HCT116 (cell line): ENCODE measurements around the gene ZCCHC3. TPM values are rescaled to one million over a fixed set of nuclear protein-coding genes. Genes with fewer than 3 reads are reported as not detected.

Experiments
- ATAC-seq: fragments of 200-7000 bp; cut with Tn5 transposase; 2 replicates; pipeline ENCODE4 v1.9.1; 2020; ENCODE audit warnings: mild to moderate bottlenecking, moderate library complexity
- BruUV-seq: library from RNA; stranded (reverse); fragments of 400-500 nt; replicated peaks from 2 replicates; lab custom pipeline; 2021; lab: Mats Ljungman, UMichigan
- CTCF ChIA-PET: fragments of 300-600 bp; sonication (Branson Sonifier 250); formaldehyde crosslinking; loops from one replicate; lab custom pipeline; 2021; ENCODE audit warnings: antibody characterized with exemption; lab: Charles Lee
- POLR2A ChIA-PET: fragments of 300-600, 350-600 bp; sonication (Branson Sonifier 250); formaldehyde crosslinking; loops from one replicate; lab custom pipeline; 2021; ENCODE audit warnings: antibody characterized with exemption; lab: Charles Lee
- RAD21 ChIA-PET, 2 experiments: fragments of 300-600 bp; sonication (Branson Sonifier 250); formaldehyde crosslinking; loops; one replicate each; lab custom pipeline; 2023; ENCODE audit warnings: low total read pairs in 2 of 2; ENCODE audit not compliant: uncharacterized antibody in 2 of 2, unreplicated experiment in 2 of 2, low non-redundant PET in 1 of 2; lab: Charles Lee
- DNase-seq: peaks from one replicate; pipeline ENCODE4 v3.0.0-alpha.2; 2010; ENCODE audit warnings: low read depth, low spot score
- H2AFZ ChIP-seq: fragments of 200-600 bp; shearing (Covaris generic), sonication (generic); 2 replicates; pipeline ENCODE4 v1.6.1; 2017; ENCODE audit warnings: low read depth, mixed run types, mixed read lengths, antibody characterized with exemption, low read length; ENCODE audit not compliant: poor library complexity, severe bottlenecking
- H3K27ac ChIP-seq: 2 replicates; pipeline ENCODE4 v1.5.1; 2012; ENCODE audit warnings: low read depth, low read length
- H3K27me3 ChIP-seq: fragments of 200-600 bp; sonication (generic); 2 replicates; pipeline ENCODE4 v1.6.1; 2016; ENCODE audit warnings: mixed run types, low read length, mixed read lengths; ENCODE audit not compliant: insufficient read depth
- H3K36me3 ChIP-seq, 2 experiments: fragments of 200-500 bp in 1 of 2; fragments of 200-600 bp in 1 of 2; sonication (Bioruptor generic) in 1 of 2; sonication (generic) in 1 of 2; 2 replicates each; pipeline versions ENCODE4 v1.5.1 to v1.6.1; 2014 to 2016; ENCODE audit warnings: low read length in 2 of 2, inconsistent platforms in 1 of 2, mixed read lengths in 1 of 2, mixed run types in 1 of 2; ENCODE audit not compliant: insufficient read depth in 2 of 2, control insufficient read depth in 1 of 2
- H3K4me1 ChIP-seq, 2 experiments: fragments of 200-600 bp in 1 of 2; sonication (generic) in 1 of 2; 2 replicates each; pipeline versions ENCODE4 v1.5.1 to v1.6.1; 2012 to 2017; ENCODE audit warnings: low read length in 2 of 2, inconsistent platforms in 1 of 2, mild to moderate bottlenecking in 1 of 2, mixed read lengths in 1 of 2, mixed run types in 1 of 2, moderate library complexity in 1 of 2; ENCODE audit not compliant: insufficient read depth in 2 of 2, control insufficient read depth in 1 of 2
- H3K4me2 ChIP-seq: fragments of 200-600 bp; sonication (generic); 2 replicates; pipeline ENCODE4 v1.6.1; 2017; ENCODE audit warnings: mixed run types, low read length, mixed read lengths
- H3K4me3 ChIP-seq, 2 experiments: fragments of 200-600 bp in 1 of 2; sonication (generic) in 1 of 2; replicated peaks in 1 of 2; 2 replicates each; pipeline ENCODE4 v1.5.1; 2011 to 2016; ENCODE audit warnings: low read length in 2 of 2, control low read depth in 1 of 2, low read depth in 1 of 2, mild to moderate bottlenecking in 1 of 2, mixed read lengths in 1 of 2, mixed run types in 1 of 2
- H3K79me2 ChIP-seq: fragments of 200-600 bp; sonication (generic); 2 replicates; pipeline ENCODE4 v1.6.1; 2017; ENCODE audit warnings: mild to moderate bottlenecking, mixed run types, low read length, moderate library complexity, mixed read lengths; ENCODE audit not compliant: insufficient read depth
- H3K9ac ChIP-seq: fragments of 200-600 bp; sonication (generic); 2 replicates; pipeline ENCODE4 v1.6.1; 2016; ENCODE audit warnings: low read length, mixed read lengths
- H3K9me2 ChIP-seq: fragments of 200-600 bp; sonication (generic), shearing (Covaris generic); 2 replicates; pipeline ENCODE4 v1.6.1; 2017; ENCODE audit warnings: mixed run types, mild to moderate bottlenecking, moderate library complexity; ENCODE audit not compliant: insufficient read depth
- H3K9me3 ChIP-seq, 2 experiments: fragments of 200-500 bp in 1 of 2; fragments of 200-600 bp in 1 of 2; sonication (Bioruptor generic) in 1 of 2; sonication (generic) in 1 of 2; 2 replicates each; pipeline ENCODE4 v1.6.1; 2014 to 2017; ENCODE audit warnings: low read length in 2 of 2, mixed read lengths in 2 of 2, inconsistent platforms in 1 of 2, low read depth in 1 of 2, mild to moderate bottlenecking in 1 of 2, mixed run types in 1 of 2, moderate library complexity in 1 of 2; ENCODE audit not compliant: control insufficient read depth in 1 of 2, insufficient read depth in 1 of 2
- H4K20me1 ChIP-seq: fragments of 200-600 bp; sonication (generic), shearing (Covaris generic); 2 replicates; pipeline ENCODE4 v1.6.1; 2017; ENCODE audit warnings: mixed run types, mild to moderate bottlenecking, moderate library complexity; ENCODE audit not compliant: insufficient read depth
- JUND ChIP-seq: IDR thresholded peaks from 2 replicates; pipeline ENCODE4 v1.6.1; 2012
- POLR2A ChIP-seq: IDR thresholded peaks from 2 replicates; pipeline ENCODE4 v1.7.0; 2011; ENCODE audit warnings: borderline replicate concordance; ENCODE audit not compliant: insufficient read depth, insufficient read length; ENCODE audit errors: extremely low read depth
- POLR2AphosphoS5 ChIP-seq: IDR thresholded peaks from 2 replicates; pipeline ENCODE4 v1.6.1; 2011; ENCODE audit warnings: mild to moderate bottlenecking, low read depth, low read length, moderate library complexity
- SIN3A ChIP-seq: IDR thresholded peaks from 2 replicates; pipeline ENCODE4 v1.6.1; 2012; ENCODE audit warnings: low read depth
- YY1 ChIP-seq: IDR thresholded peaks from 2 replicates; pipeline ENCODE4 v1.6.1; 2011; ENCODE audit warnings: low read length, low read depth, moderate library complexity, mild to moderate bottlenecking; ENCODE audit not compliant: insufficient replicate concordance; ENCODE audit errors: extremely low read depth
- ZFX ChIP-seq: fragments of 450-650 bp; IDR thresholded peaks from 2 replicates; pipeline ENCODE4 v1.6.1; 2017
- intact Hi-C: fragments of 100-400 bp; cut with micrococcal nuclease; formaldehyde crosslinking; loops from 2 replicates; pipeline ENCODE4 v1.10.0; 2022
- total RNA-seq: library from RNA; stranded (reverse); gene quantifications from one replicate; pipeline ENCODE4 v1.2.1, GENCODE V29; 2021; ENCODE audit not compliant: unreplicated experiment
- TF ChIP-seq, protein P1 (sequence below), 3 experiments: fragments of 200-600 bp in 1 of 3; sonication (generic) in 1 of 3; IDR thresholded peaks in 2 of 3; conservative IDR thresholded peaks in 1 of 3; 2 replicates each; pipeline ENCODE4 v1.5.1; 2012 to 2017; ENCODE audit warnings: low read depth in 2 of 3, low read length in 2 of 3, antibody characterized with exemption in 1 of 3, borderline replicate concordance in 1 of 3, control low read depth in 1 of 3, mild to moderate bottlenecking in 1 of 3, mixed read lengths in 1 of 3, mixed run types in 1 of 3, moderate library complexity in 1 of 3; ENCODE audit not compliant: insufficient read depth in 1 of 3
- TF ChIP-seq, protein P2 (sequence below): IDR thresholded peaks from 2 replicates; pipeline ENCODE4 v1.6.1; 2012

The ZCCHC3 gene
- total RNA-seq, 1 experiment from 2014 or later = 19.3 TPM

DNA sequence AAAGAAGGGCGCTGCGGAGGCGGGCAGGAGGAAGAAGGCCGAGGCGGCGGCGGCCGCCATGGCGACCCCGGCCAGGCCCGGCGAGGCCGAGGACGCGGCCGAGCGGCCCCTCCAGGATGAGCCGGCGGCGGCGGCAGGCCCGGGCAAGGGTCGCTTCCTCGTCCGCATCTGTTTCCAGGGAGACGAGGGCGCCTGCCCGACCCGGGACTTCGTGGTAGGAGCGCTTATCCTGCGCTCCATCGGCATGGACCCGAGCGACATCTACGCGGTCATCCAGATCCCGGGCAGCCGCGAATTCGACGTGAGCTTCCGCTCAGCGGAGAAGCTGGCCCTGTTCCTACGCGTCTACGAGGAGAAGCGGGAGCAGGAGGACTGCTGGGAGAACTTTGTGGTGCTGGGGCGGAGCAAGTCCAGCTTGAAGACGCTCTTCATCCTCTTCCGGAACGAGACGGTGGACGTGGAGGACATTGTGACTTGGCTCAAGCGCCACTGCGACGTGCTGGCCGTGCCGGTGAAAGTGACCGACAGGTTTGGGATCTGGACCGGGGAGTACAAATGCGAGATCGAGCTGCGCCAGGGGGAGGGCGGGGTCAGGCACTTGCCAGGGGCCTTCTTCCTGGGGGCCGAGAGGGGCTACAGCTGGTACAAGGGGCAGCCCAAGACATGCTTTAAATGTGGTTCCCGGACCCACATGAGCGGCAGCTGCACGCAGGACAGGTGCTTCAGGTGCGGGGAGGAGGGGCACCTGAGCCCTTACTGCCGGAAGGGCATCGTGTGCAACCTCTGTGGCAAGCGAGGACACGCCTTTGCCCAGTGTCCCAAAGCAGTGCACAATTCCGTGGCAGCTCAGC, 780 bp downstream of the ZCCHC3 start:
- Histone ChIP-seq H3K27me3 (no peaks in the 10 kb centered on the region), H4K20me1 (peaks cover 3% of the 10 kb centered on the region; the same call in 1 of the 2 replicates), H2AFZ (no peak overlapping the region), H3K79me2 (peaks cover 35% of the 10 kb centered on the region), H3K9me3 (no peaks in the 10 kb centered on the region), H3K9me2 (no peaks in the 10 kb centered on the region), H3K4me1 (peaks cover 20 to 45% of the 10 kb centered on the region in 2 experiments), H3K4me2 (peak overlapping the region; percentile 88), H3K9ac (peak overlapping the region; percentile 94), H3K4me3 (peak overlapping the region; percentile 62 to 88), H3K36me3 (peaks cover 4 to 18% of the 10 kb centered on the region in 2 experiments; a peak in 3 of 4 replicates), H3K27ac (peak overlapping the region; percentile 99)
- ATAC-seq (peak; percentile 58), DNase-seq (no peak)
- BruUV-seq = TSS peak; percentile 39
- ChIA-PET POLR2A (interaction anchor here (1.9 kb wide), 1 partner anchor 26 kb away, joined by 12 read pairs; the partner anchor contains the start of gene SOX12), RAD21 (interaction anchor here in 1 of 2 experiments (0.8 kb wide), 1 partner anchor 27 kb away, joined by 3 read pairs; the partner anchor contains the start of gene SOX12), CTCF (no interaction called here)
- intact Hi-C loops = loop anchor here (1.0 kb wide), 1 partner anchor 26 kb away; no protein-coding TSS in a partner anchor
- TF ChIP-seq YY1 (no peak), POLR2A (peak; percentile 48), SIN3A (peak; percentile 34), ZFX (peak; percentile 94), POLR2AphosphoS5 (peak; percentile 71), JUND (no peak)
- TF ChIP-seq, protein P1, sequence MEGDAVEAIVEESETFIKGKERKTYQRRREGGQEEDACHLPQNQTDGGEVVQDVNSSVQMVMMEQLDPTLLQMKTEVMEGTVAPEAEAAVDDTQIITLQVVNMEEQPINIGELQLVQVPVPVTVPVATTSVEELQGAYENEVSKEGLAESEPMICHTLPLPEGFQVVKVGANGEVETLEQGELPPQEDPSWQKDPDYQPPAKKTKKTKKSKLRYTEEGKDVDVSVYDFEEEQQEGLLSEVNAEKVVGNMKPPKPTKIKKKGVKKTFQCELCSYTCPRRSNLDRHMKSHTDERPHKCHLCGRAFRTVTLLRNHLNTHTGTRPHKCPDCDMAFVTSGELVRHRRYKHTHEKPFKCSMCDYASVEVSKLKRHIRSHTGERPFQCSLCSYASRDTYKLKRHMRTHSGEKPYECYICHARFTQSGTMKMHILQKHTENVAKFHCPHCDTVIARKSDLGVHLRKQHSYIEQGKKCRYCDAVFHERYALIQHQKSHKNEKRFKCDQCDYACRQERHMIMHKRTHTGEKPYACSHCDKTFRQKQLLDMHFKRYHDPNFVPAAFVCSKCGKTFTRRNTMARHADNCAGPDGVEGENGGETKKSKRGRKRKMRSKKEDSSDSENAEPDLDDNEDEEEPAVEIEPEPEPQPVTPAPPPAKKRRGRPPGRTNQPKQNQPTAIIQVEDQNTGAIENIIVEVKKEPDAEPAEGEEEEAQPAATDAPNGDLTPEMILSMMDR (IDR thresholded peaks at IDR 0.05 in 2 of 3, conservative IDR thresholded peaks at IDR 0.05 in 1 of 3; ENCODE audit: borderline replicate concordance in 1 of 3, insufficient read depth in 1 of 3, low read depth in 2 of 3, low read length in 2 of 3) = no peak
- TF ChIP-seq, protein P2, sequence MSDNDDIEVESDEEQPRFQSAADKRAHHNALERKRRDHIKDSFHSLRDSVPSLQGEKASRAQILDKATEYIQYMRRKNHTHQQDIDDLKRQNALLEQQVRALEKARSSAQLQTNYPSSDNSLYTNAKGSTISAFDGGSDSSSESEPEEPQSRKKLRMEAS = peak; percentile 80
